HG03280 (cell line): Measurements from ENCODE around the gene MGAT1.
A peak's percentile ranks its signal among the peaks of the same experiment; 100 is the strongest.
"Not testable (repeated sequence)": the region's sequence is repeated elsewhere in the genome, so short reads cannot be mapped to it uniquely, and the experiment has no call there.

ENCODE experiments used
- ATAC-seq: cut with Tn5 transposase; IDR thresholded peaks from one replicate; pipeline ENCODE4 v1.9.1; 2021; ENCODE audit warnings: mild to moderate bottlenecking, moderate library complexity; ENCODE audit not compliant: unreplicated experiment

The MGAT1 gene

DNA sequence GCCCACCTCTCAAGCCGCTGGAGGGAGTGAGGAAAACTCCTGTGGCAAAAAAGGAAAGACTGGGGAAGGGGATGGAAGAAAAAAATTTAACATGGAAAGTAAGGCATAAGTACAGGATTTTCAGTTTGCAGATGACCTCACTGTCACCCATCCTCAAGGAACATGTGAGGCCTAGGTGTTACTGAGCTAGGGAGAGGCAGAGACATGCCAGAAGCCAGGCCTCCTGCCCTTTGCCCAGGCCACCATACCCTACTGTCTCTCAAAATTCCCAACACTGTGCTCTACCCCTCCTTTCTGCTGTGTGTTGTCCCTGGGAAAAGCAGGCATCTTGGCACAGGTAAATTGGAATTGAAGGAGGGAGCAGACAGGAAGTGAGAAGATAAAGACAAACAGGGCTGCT, 4.4 kb upstream of the MGAT1 start:
- no peak for ATAC-seq

DNA sequence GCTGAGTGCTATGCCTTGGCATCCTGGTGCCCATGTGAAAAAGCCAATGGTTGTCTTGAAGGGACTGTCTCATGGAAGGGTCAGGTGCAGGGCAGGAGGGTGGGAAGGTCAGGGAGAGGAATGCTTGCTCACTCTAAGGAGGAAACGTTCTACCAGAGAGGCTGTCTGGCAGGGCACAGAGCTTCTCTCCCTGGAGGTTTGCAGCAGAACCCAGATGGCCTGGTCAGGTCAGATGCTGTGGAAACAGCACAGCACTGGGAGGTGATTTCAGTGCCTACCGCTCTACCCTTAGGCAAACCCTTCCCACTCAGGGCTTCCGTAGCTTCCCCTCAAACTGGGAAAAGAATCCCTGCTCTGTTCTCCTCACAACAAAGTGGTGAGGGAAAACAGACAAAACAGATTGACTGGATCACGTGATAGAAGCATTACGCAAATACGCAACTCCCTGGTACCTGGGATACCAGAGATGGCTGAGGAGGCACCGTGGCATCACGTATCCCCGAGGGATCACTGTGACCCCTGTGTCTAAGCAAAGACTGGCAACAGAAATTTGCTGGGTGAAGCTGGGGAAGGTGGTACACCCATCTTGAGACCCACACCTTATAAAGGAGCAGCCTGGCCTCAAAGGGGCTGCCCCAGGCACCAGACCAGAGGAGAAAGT, 3.9 kb upstream of the MGAT1 start:
- no peak for ATAC-seq

- peak; percentile 6 for ATAC-seq
These were observed 1.6 kb upstream of the MGAT1 start for GRCh38 chr5:180804129-180804618.

DNA sequence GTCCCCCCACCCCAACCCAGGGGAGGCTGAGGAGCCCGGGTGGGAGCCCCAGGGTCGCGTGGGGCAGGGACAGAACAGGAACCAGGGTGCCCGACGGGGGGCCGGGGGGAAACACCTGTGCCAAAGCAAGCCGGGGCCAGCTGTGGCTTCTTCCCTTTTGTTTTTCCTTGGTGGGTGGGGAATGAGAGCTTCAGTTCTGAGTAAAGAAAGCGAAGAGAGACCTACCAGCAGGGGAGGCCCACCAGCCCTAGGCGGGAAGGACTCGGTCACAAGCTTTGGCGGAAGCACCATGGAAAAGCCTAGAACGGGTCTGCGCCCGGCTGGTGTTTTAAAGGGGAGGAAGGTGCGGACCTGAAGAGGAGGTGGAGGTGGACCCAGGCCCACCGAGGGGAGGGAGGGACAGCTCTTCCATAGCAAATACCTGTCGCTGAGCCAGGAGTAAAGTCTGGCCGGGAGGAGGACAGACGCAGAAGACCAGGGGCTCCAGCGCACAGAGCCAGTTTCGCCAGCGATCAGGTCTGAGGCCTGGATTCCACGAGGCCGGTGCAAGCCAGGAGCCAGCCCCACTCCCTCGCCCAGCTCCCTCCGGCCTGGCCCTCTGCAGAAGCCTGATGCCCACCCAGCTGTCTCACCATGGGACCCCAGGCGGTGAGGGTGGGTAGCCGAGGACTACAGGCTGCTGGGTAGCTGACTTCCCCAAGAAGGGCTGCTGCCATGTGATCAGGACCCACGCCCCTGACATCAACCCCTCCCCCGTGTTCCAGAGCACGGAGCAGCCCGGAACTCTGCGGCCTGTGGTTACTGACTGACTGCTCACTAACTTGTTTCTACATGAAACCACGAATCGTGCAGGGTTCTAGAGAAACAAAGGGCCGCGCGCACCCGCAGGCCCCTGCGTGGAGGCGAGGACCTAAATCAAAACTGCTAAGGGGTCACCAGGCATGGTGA, 849 bp upstream of the MGAT1 start:
- peak; percentile 61 for ATAC-seq

GRCh38 chr5:180801596-180802324, 846 bp downstream of the MGAT1 start:
- ATAC-seq = no peak

DNA sequence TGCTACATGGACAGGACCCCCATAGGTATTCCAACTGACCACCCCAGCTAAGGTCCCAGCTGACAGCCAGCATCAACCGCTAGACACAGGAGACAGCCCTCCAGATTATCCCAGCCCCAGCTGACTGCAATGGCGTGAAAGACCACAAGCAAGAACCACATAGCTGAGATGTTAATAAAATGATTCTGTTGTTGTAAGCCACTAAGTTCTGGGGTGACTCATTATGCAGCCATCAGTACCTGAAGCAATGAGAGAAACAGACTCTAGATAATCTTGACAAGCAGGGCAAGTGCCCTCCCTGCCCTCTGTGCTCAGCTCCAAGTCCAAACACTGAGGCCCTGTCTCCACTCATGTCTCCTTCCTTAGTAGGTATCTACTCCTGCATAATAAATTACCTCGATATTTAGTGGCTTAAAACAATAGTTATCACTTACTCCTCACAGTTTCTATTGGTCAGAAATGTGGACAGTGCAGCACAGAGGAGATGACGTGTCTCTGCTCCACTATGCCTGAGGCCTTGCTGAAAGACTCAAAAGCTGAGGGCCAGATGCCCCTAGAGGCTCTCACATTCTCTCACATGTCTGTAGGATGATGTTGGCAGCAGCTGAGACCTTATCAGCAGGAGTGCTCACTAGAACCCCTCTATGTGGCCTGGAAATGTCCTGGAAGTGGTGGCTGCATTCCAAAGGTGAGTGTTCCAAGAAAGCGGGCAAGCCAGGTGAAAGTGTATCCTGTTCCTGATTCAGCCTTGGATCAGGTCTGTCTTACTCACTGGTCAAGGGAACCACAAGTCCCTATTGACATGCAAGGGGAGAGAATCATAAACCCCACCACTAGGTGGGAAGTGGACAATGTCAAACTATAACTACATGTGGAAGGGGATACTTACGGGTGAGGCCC, 2.5 kb downstream of the MGAT1 start:
- ATAC-seq = no peak

DNA sequence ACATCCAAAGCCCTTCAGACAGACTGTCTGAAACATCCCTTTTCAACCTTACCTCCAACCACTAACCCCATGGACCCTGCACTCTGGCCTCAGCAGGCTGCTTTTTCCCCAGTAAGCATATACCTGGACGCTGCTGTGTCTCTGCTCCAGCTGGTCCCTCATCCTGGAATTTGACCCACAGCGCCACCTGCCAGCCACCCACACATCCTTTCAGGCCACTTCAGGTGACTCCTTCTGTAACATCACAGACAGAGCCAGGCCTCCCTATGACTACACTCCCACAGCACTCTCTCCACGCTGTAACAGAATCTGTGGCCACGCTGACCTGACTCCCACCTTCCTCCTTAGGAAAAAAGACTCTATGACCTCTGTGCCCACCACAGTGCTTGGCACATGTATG, 3.4 kb downstream of the MGAT1 start:
- ATAC-seq = no peak

- no peak for ATAC-seq
These were observed 4.4 kb downstream of the MGAT1 start for GRCh38 chr5:180798193-180798592.

GRCh38 chr5:180797256-180798192, 5.1 kb downstream of the MGAT1 start:
- no peak for ATAC-seq

DNA sequence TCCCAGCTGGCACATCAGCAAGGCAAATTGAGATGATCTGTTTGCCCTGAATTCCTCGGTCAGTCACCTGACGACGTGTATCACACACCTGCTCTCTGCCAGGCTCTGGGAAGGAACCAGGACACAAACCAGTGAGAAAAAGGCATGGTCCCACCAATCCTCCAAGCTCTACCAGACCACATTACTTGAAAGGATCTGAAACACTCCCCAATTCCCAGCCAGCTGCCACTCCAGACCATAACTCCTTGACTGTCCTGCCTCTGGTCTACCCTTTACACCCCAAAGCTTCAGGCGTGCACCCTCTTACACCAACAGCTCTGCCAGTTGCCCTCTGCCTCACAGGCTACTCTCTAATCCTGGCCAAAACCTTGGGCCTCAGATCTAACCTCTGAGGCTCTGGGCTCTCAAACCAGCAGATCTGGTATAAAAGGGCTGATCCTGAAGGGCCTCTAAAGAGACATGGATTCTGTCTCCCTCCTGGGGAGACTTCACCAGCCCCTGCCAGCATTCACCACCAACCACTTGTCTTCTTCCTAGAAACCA, 6.8 kb downstream of the MGAT1 start:
- ATAC-seq = no peak

- ATAC-seq = no peak
These were observed 9.7 kb downstream of the MGAT1 start for GRCh38 chr5:180792965-180793287.

DNA sequence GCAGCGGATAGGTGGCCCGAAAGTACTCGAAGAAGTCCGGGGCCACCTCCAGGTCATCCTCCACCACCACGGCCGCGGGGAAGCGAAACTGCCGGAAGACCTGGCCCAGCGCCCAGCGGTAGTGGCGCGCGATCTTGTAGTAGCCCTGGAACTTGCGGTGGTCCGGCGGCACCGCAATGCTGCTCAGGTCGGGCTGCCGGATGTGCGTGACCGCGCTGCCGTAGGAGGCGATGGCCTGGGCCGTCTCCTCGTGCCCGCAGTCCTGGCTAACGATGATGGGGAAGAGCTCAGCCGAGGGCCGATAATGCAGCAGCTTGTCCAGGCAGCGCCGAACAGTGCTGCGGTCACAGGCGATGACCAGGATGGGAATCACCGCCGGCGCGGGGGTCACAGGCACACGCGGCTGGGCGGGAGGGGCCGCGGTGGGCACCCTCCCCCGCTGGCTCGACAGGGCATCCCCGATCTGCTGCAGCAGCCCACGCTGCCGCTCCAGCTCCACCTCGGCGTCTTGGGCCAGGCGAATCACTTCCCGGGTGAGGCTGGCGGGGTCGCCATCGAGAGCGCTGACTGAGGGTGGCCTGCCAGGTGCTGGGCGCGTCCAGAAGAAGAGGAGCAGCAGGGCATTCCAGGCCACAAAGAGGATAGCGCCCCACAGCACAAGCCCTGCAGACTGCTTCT, 10.2 kb downstream of the MGAT1 start:
- ATAC-seq = no peak

- ATAC-seq = no peak
These were observed 10.9 kb downstream of the MGAT1 start for GRCh38 chr5:180791611-180792213.

DNA sequence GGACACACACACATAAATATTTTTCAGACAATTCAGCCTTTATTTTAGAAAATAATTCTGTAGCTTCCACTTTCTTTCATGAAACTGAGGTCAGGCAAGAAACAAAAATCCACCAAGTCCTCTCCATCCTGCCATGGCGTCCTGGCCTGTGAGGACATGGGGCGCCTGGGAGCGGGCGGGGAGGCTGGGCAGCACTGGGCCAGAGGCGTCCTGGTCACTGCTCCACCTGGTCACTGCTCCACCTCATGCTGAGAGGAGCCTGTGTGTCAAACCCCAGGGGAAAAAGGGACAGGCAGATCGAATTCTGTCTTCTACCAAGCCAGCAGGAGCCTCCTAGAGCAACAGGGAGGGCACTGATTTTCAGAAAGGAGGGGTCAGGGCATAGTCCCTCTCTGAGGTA, 12.1 kb downstream of the MGAT1 start:
- no peak for ATAC-seq

GRCh38 chr5:180790020-180790419, 12.6 kb downstream of the MGAT1 start:
- no peak for ATAC-seq

DNA sequence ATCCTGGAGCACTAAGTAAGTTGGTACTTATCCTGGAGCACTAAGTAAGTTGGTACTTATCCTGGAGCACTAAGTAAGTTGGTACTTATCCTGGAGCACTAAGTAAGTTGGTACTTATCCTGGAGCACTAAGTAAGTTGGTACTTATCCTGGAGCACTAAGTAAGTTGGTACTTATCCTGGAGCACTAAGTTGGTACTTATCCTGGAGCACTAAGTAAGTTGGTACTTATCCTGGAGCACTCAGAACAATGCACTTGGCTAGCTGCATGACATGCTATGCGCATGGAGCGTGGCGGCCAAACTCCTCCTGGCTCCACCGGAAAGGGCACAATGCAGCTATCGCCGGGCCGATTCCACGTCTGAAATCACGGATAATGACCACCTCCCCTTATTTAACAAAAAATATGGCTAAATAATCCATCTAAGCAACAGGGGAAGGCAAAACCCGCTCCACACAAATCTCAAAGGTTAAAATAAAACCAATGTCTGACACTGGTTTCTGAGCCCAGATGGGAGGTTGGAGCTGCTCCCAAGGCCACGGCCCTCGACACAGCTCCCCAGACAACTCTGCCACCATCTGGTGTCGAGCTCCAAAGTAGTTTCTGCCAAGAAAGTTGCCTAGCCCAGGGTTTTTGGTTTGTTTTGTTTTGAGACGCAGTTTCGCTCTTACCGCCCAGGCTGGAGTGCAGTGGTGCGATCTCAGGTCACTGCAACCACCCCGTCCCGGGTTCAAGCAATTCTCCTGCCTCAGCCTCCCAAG, 13.8 kb downstream of the MGAT1 start:
- not testable (repeated sequence) for ATAC-seq

GRCh38 chr5:180787711-180788431, 14.7 kb downstream of the MGAT1 start:
- ATAC-seq = no peak
